DMS153 (cell line): ENCODE measurements around the gene MAP4K2.

Source experiments
- DNase-seq: peaks from one replicate; lab custom pipeline; 2025; lab: John Stamatoyannopoulos, UW

MAP4K2 gene

DNA sequence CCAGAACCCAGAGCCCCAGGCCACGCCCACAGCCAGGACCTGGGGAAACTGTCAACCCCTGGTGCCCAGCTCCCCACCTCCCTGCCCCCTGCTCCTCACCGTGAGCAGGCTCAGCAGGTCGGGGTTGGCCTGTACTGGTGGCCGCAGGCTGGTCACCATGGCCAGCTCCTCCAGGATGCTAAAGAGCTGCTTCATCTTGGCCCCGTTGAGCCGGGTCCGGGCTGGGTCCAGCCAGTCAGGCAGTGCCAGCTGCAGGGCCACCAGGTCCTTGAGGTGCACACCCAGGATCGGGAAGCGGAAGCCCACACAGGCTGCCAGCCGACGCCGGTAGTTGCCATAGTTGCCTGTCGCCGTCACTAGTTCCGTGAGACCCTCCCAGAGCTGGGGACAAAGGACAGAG is 66.4 kb downstream of the MAP4K2 start:
- DNase-seq = no peak

DNA sequence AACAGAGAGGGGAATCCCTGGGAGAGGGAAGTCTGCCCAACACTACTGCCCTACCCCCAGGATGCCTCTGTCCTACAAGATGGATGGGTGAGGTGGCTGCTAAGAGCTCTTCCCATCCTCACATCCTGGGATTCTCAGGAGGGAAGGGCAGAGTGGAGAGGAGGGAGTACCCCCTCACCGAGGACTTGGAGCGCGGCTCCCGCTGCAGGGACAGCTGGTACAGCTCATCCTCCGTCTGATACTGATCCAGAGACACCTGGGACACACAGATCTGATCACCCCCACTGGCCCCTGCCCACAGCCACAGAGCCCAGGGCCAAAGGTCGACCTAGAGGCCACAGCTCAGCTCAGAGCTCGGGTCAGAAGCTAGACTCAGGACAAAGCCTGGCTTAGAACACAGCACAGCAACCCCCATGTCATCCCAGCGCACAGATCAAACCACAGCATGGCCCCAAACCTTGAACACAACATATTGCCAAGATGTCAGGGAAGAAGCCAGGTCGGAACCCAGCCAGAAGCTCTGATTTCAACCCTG is 67.2 kb downstream of the MAP4K2 start:
- no peak for DNase-seq
